ENCODE results near the gene RAP1A.
A peak's percentile ranks its signal among the peaks of the same experiment; 100 is the strongest.

RAP1A gene

GRCh38 chr1:111731956-111732355 lies 112.4 kb downstream of the RAP1A start:
- H3K27me3 ChIP-seq: no peaks in the 10 kb centered on the region
- no peak overlapping the region for H3K27ac ChIP-seq
- intact Hi-C loops (cut with DNase I; ENCODE audit: low total_unique reads): loop anchor here (10.0 kb wide), 1 partner anchor 227 kb away; the partner anchor contains the start of genes ADORA3 and TMIGD3
- H3K4me1 ChIP-seq: peaks cover 0 to 59% (median 22%) of the 10 kb centered on the region in 4 donors
- H3K36me3 ChIP-seq: peaks cover 0 to 19% (median 8%) of the 10 kb centered on the region in 3 donors
- H3K9me3 ChIP-seq: no peaks in the 10 kb centered on the region
- no peak for TF ChIP-seq CTCF (IDR thresholded peaks at IDR 0.05)
- H3K4me3 ChIP-seq: no peak overlapping the region
- no peak for DNase-seq

- H3K4me3 ChIP-seq: no peak overlapping the region
- H3K27ac ChIP-seq: peak overlapping the region in 1 of 2 donors; percentile 60
- DNase-seq: no peak
- H3K9me3 ChIP-seq: no peaks in the 10 kb centered on the region
- intact Hi-C loops (cut with DNase I; ENCODE audit: low total_unique reads): loop anchor here (10.0 kb wide), 1 partner anchor 228 kb away; the partner anchor contains the start of genes ADORA3 and TMIGD3
- TF ChIP-seq CTCF (IDR thresholded peaks at IDR 0.05): no peak
- H3K36me3 ChIP-seq: peaks cover 0 to 11% (median under 1%) of the 10 kb centered on the region in 3 donors
- H3K27me3 ChIP-seq: no peaks in the 10 kb centered on the region
- peaks cover 0 to 66% (median 29%) of the 10 kb centered on the region in 4 donors for H3K4me1 ChIP-seq
These were observed 113.1 kb downstream of the RAP1A start for GRCh38 chr1:111732718-111733117.

GRCh38 chr1:111733183-111733991 lies 113.8 kb downstream of the RAP1A start:
- TF ChIP-seq CTCF (IDR thresholded peaks at IDR 0.05): no peak
- Histone ChIP-seq H3K4me1 (peaks cover 0 to 71% (median 35%) of the 10 kb centered on the region in 4 donors), H3K9me3 (no peaks in the 10 kb centered on the region), H3K27me3 (no peaks in the 10 kb centered on the region), H3K27ac (peak overlapping the region; percentile 29 to 60), H3K36me3 (peaks cover 0 to 10% (median 0%) of the 10 kb centered on the region in 3 donors), H3K4me3 (no peak overlapping the region)
- intact Hi-C loops (cut with DNase I; ENCODE audit: low total_unique reads): loop anchor here (10.0 kb wide), 1 partner anchor 229 kb away; the partner anchor contains the start of genes ADORA3 and TMIGD3
- DNase-seq: peak in 1 of 2 donors; percentile 46

- Histone ChIP-seq H3K27ac (peak overlapping the region; percentile 29 to 60), H3K4me3 (no peak overlapping the region)
These were observed 114.4 kb downstream of the RAP1A start for GRCh38 chr1:111733992-111734341.

GRCh38 chr1:111734426-111734825 lies 114.8 kb downstream of the RAP1A start:
- Histone ChIP-seq H3K27me3 (no peaks in the 10 kb centered on the region), H3K27ac (peak overlapping the region in 1 of 2 donors; percentile 60), H3K4me3 (no peak overlapping the region), H3K36me3 (peaks cover 0 to 8% (median 0%) of the 10 kb centered on the region in 3 donors), H3K9me3 (no peaks in the 10 kb centered on the region), H3K4me1 (peaks cover 0 to 71% (median 36%) of the 10 kb centered on the region in 4 donors)
- intact Hi-C loops (cut with DNase I; ENCODE audit: low total_unique reads): loop anchor here (10.0 kb wide), 1 partner anchor 230 kb away; the partner anchor contains the start of genes ADORA3 and TMIGD3
- TF ChIP-seq CTCF (IDR thresholded peaks at IDR 0.05): no peak
- no peak for DNase-seq

More at GRCh38 chr1:111733992-111734341, 114.4 kb downstream of the RAP1A start:
- Histone ChIP-seq H3K4me1 (peaks cover 0 to 71% (median 37%) of the 10 kb centered on the region in 4 donors), H3K9me3 (no peaks in the 10 kb centered on the region), H3K36me3 (peaks cover 0 to 10% (median 0%) of the 10 kb centered on the region in 3 donors), H3K27me3 (no peaks in the 10 kb centered on the region)
- intact Hi-C loops (cut with DNase I; ENCODE audit: low total_unique reads): loop anchor here (10.0 kb wide), 1 partner anchor 229 kb away; the partner anchor contains the start of genes ADORA3 and TMIGD3
- DNase-seq: no peak
- no peak for TF ChIP-seq CTCF (IDR thresholded peaks at IDR 0.05)

Data from tibial artery (tissue), 4 donors.